ENCODE results near the gene VAPB. TPM values are rescaled to one million over a fixed set of nuclear protein-coding genes. Genes with fewer than 3 reads are reported as not detected.
A peak's percentile ranks its signal among the peaks of the same experiment; 100 is the strongest.

The VAPB gene
- total RNA-seq, 1 donor = 17.2 TPM

GRCh38 chr20:58416057-58416456 lies 27.0 kb downstream of the VAPB start:
- DNase-seq (ENCODE audit: low read depth) = no peak
- no peak overlapping the region for H3K4me3 ChIP-seq (ENCODE audit: low read depth, low read length)

GRCh38 chr20:58416835-58417234 lies 27.8 kb downstream of the VAPB start:
- H3K4me3 ChIP-seq (ENCODE audit: low read depth, low read length) = no peak overlapping the region
- DNase-seq (ENCODE audit: low read depth) = no peak
- TF ChIP-seq CTCF (IDR thresholded peaks at IDR 0.05; ENCODE audit: insufficient read depth, low read length) = no peak

More at GRCh38 chr20:58416057-58416456, 27.0 kb downstream of the VAPB start:
- no peak for TF ChIP-seq CTCF (IDR thresholded peaks at IDR 0.05; ENCODE audit: insufficient read depth, low read length)

GRCh38 chr20:58417438-58417837 lies 28.4 kb downstream of the VAPB start:
- no peak for TF ChIP-seq CTCF (IDR thresholded peaks at IDR 0.05; ENCODE audit: insufficient read depth, low read length)
- no peak overlapping the region for H3K4me3 ChIP-seq (ENCODE audit: low read depth, low read length)
- no peak for DNase-seq (ENCODE audit: low read depth)

- no peak for TF ChIP-seq CTCF (IDR thresholded peaks at IDR 0.05; ENCODE audit: insufficient read depth, low read length)
- no peak overlapping the region for H3K4me3 ChIP-seq (ENCODE audit: low read depth, low read length)
- DNase-seq (ENCODE audit: low read depth) = no peak
These were observed 30.1 kb downstream of the VAPB start for GRCh38 chr20:58418949-58419748.

- no peak overlapping the region for H3K4me3 ChIP-seq (ENCODE audit: low read depth, low read length)
- peak; percentile 66 for DNase-seq (ENCODE audit: low read depth)
- no peak for TF ChIP-seq CTCF (IDR thresholded peaks at IDR 0.05; ENCODE audit: insufficient read depth, low read length)
These were observed 31.9 kb downstream of the VAPB start for GRCh38 chr20:58420798-58421496.

- no peak for TF ChIP-seq CTCF (IDR thresholded peaks at IDR 0.05; ENCODE audit: insufficient read depth, low read length)
- no peak overlapping the region for H3K4me3 ChIP-seq (ENCODE audit: low read depth, low read length)
- DNase-seq (ENCODE audit: low read depth) = no peak
These were observed 32.4 kb downstream of the VAPB start for GRCh38 chr20:58421497-58421850.

All from fibroblast of the aortic adventitia (primary cell).